GM18511 (cell line): ENCODE data around the gene BCL11A.

ENCODE experiments used
- ATAC-seq: cut with Tn5 transposase; IDR thresholded peaks from one replicate; pipeline ENCODE4 v1.9.1; 2021; ENCODE audit warnings: mild to moderate bottlenecking, moderate library complexity; ENCODE audit not compliant: unreplicated experiment

The BCL11A gene

DNA sequence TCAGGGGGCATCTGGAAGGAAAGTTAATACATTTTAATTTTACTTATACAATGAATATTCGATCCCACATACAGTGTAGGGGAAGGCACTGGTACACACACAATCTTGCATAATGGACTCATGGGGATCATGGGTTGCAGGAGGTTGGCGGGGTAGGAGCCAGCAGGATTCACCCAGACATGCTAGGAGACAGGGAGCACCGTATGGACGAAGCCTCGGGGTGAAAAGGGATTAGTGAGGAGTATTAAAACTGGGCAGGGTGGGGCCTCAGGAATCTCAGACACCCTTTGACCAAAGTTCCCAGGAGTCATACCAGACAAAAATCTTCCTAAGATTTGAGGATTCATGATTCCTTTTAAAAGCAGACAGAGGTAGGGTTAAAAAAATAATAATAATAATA is 140.8 kb downstream of the BCL11A start:
- ATAC-seq = no peak

GRCh38 chr2:60412027-60412426 is 141.4 kb downstream of the BCL11A start:
- ATAC-seq = no peak

DNA sequence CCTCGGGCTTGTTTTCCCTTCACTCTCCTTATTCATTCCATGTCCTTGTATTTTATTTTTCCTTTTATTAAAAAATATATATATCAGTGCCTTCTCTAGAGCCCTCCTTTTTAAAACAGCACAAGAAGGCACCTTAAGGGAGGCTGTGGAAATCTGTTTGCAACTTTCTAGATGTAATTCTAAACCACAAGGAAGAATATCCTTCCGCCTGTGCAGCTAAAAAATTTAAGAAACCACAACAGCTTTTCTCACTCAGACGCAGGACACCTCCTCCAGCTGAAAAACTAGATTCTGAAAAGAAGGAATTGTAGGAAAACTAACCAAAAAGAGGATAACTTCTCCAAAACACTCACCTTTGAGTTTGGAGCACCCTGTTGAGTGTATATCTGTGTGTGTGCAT is 142.2 kb downstream of the BCL11A start:
- no peak for ATAC-seq

DNA sequence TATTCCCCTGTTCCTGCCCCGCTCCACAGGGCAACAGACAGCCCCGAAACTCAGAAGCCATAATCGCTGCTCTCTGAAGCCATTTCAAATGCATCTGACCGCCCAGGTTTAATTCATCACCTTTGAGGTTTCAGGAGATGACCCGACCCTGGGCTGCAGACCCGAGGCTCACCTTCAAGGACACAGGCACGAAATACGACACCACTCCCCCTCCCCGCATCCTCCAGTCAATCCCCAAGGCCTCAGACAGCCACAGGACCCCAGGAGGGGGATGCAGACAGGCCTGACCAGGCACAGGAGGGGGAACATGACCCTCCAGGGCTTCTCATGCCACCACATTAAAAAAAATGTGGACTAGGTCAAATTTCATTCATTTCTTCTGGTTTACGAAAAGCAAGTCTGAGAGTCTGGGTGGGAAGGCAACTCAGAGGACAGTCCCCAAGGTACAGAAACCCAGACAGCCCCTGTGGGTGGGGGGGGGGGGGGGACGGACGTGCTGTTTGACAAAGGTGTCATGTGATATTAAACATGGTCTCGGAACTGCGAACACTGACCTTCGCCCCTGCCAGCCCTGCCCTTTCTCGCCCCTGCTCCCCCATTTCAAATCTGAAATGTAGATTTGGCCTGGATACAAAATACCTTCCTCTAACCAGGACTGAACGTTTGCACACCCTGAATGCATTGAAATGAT is 142.9 kb downstream of the BCL11A start:
- ATAC-seq = no peak

- no peak for ATAC-seq
Observed at GRCh38 chr2:60409531-60409871, 144.0 kb downstream of the BCL11A start.

DNA sequence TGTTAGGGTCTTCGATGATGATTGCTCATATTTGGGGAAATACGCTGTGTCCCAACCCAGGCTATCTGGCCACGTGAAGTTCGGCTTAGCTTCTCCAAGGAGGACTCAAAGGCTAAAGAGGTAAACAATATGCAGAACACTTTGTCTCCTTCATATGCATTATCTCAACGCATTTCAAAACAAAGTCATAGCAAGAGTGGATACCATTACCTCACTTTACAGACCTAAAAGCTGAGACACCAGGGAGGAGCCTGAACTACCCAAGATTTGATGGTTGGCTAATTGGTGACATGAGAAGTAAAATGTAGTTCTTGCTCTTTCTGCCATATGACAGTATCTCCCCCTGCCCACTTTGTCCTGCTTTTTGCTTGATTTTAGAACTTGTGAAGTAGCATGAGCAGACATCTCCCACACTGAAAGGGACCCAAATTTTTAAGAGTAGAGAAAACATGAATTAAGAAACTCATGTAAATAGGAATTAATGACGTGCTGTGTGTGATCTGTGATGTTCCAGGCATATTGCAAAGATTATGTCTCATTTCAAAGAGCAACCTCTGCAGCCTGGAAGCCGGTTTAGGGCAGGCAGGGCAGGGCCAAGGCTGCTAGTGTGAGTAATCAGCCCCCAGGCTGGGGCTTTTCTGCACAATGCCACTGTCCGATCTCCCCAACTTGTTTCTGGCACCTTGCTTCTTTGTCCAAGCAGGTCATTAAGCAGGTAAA is 144.5 kb downstream of the BCL11A start:
- ATAC-seq = no peak

- ATAC-seq = no peak
Observed at GRCh38 chr2:60408207-60408606, 145.2 kb downstream of the BCL11A start.

DNA sequence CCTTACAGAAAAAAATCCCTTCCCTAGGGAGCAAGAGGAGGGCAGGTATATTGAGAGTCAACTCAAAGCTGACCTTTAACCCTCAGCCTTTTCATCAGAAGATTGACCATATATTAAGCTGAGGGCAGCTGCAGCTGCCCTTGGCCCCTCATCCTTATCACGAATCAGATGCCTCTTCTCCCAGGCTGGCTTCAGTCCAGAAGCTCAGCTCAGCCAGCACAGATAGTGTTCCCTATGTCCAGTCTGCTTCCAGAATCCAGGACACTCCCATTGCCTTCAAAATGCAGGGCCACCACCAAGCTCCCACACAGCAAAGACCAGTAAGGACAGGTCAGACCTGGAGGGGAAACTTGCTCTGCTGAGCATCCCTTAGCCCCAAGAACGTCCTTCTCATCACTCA is 146.1 kb downstream of the BCL11A start:
- no peak for ATAC-seq

- ATAC-seq = no peak
Observed at GRCh38 chr2:60406192-60406591, 147.3 kb downstream of the BCL11A start.

DNA sequence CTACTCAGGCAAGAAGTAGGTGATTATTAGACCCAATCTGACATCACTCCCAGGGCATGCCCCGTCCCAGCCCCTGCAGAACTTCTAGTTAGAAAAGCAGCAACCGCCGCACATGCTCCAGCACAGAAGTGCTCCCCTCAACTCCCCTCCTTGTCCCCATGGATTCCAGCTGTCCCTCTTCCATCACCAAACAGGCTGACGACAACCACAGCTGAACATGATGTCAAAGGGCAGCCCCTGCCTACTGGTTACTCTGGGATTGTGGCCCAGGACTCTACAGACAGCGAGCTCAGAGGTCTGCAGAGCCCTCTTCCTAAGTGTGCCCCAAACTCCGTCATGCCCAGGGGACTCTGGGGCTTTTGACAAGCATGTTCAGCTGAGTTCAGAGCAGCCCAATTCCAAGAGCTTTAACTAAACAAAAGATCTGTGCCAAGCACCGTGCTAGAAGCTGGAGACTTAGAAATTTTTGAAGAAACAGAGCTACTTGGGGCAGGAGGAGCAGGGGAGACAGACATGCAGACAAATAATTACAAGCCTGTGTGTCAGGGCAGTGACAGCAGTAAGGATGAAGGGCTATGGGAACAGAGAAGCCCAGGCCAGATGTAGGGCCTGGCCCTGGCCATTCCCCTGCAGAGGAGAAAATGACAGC is 148.1 kb downstream of the BCL11A start:
- no peak for ATAC-seq
